Medulla oblongata (tissue), 1 donor: Measurements from ENCODE around the gene PEAR1.
A peak's percentile ranks its signal among the peaks of the same experiment; 100 is the strongest.

ENCODE experiments used
- DNase-seq: peaks from one replicate; pipeline ENCODE4 v3.0.0-alpha.2; 2015; ENCODE audit errors: extremely low spot score

The PEAR1 gene

DNA sequence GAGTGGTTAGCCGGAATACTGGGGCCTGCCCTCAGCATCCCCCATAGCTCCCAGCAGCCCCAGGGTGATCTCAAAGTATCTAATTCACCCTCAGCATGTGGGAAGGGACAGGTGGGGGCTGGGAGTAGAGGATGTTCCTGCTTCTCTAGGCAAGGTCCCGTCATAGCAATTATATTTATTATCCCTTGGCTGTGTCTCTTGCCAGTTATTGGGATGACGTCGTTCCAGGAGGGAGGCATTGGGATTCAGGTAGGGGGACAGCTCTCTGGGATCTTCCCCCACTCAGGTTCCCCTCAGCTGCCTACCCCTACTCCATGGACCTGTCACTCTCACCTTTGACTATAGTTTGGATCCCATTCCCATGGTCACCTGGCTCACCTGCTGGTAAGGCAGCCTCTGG is 11.9 kb upstream of the PEAR1 start:
- DNase-seq: no peak

DNA sequence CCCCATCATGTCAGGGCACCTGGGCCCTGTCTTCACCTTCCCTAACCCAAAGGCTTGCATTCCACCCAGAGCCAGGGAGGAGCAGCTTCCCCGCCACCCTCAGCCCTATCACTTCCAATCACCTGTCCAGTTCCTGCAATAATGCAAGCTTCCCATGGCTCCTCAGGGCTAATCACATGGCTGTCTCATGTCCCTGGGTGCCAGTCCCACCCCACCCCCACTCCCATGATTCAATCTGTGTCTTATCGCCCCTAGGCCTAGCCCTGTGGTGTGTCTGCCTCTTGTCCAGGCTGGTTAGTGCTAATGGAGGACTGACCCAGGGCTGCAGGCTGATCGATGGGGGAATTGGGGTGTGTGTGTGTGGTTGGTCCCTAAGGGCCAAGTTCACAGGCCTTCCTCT is 11.0 kb upstream of the PEAR1 start:
- no peak for DNase-seq

DNA sequence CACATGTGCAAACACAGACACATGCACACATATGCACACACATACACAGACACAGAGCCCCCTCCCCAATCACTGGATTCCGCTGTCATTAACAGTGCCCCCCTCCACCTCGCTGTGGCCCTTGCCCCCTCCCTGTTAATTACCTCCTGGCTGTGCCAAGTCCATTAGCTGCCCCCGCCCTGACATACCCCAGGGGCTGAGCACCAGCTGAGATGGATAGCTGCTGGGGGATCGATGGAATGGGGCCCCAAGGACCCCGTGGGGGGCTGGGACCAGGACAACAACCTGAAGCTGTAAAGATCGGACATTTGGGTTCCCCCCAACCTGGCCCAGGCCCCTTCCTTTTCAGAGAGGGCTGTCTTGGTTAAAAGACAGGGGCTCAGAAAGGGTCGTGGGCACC is 9.6 kb upstream of the PEAR1 start:
- no peak for DNase-seq

DNA sequence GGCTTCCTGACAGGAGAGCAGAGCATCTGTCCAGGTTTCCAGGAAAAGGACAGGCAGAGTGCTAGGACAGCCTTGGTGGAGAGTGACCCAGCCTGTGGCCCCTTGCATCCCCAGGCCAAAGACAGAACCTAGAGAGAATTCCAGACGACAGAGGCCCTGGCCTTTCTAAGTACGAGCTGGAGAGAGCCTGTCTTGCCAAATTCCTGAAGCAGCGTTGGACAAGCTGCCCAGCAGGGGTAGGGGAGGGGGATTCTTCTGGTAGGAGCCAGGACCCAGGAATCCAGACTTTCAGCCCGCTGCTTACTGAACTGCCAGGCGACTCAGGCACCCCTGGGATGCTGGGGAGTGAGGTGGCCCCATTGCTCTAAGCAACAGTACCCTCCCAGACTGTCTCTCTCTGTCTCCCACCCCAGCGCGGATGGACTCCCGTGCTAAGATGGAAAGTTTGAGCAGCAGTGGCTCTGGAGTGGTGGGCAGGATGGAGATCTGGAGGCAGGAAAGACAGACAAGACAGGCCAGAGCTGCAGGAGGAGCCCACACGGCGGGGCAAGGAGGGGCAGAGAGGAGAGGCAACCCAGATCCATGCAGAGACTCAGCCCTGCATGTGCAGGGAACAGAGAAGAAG is 8.8 kb upstream of the PEAR1 start:
- DNase-seq: no peak

DNA sequence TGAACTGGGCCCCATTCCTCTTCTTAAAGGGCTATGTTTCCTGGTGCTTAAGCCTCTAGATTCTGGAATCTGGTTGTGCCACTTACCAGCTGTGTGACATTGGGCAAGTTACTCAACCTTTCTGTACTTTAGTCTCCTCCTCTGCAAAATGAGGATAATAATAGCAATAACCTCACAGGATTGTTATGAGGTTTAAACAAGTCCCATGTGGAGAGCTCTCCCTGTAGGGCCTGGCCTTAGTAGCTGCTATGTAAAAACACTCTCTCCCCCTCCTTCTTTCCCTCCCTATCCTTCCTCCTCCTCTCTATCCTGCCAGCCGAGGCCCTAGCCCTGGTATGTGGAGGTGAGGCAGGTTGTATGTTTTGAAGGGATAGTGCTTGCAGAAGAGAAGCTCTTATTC is 8.2 kb upstream of the PEAR1 start:
- no peak for DNase-seq

DNA sequence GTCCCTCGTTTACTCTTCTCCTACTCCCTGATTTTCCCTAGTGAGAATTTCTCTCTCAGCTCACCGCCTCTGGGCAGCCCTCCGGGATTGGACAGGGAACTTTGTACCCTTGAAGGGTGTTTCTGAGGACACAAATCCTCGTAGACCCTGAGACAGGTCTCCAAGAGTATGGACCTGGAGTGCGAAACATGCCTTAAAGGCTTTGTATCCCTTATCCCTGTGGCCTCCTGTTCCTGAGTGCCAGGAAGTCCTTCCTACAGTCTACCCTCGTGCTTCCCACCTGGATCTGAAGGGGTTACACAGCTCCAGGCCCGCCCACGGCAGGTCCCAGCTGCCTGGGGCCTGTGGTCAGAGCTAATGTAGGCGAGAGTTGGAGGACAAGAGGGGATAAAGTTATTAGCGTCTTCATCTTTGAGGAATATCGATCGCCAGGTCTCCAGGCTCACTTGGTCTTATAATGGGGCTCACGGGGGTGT is 7.6 kb upstream of the PEAR1 start:
- no peak for DNase-seq

DNA sequence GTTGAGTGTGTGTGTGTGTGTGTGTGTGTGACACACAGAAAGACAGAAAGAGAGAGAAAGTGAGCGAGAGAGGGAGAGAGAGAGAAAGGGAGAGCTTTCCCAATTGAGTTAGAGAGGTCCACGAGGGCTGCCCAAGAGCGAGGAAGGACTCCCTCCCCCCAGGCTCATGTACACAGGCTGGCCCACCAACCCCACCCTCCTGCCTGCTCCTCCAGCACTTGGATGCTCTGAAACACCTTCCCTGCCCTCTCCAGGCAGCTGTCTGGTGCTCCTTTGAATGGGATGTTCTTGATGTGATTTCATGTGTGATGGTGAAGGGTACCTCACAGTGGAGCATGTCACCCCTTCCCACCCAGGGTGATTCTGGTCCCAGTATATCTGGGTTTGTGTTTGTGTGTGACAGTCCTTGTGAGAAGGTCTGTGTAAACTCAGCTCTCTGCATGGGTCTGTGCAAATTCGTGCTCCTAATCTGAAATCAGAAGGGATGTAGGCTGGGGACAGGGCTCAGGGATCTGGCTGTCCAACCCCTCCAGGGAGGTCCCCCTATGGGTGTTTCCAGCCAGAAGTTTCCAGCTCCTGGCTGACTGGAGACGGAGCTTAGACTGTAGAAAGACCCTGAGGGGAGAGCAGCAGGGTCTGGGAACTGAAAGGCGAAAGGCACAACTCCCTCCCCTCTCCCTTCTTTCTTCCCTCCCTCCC is 6.8 kb upstream of the PEAR1 start:
- DNase-seq: no peak

DNA sequence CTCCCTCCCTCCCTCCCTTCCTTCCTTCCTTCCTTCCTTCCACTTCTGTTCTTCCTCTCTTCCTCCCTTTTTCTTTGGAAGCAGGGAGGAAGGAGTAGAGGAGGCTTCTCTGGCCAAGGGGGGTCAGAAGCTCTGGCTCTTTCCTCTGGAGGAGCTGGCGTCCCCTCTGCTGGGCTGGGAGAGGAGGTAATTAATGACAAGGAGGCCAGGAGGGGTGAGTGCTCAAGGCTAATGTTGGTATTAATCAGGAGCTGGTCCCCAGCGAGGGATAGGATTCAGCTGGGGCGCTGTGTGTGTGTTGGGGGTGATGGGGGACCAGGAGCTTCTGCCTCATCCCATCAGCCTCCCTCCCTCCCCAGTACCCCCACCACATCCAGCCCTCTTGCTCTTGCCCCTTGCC is 6.2 kb upstream of the PEAR1 start:
- DNase-seq: no peak

DNA sequence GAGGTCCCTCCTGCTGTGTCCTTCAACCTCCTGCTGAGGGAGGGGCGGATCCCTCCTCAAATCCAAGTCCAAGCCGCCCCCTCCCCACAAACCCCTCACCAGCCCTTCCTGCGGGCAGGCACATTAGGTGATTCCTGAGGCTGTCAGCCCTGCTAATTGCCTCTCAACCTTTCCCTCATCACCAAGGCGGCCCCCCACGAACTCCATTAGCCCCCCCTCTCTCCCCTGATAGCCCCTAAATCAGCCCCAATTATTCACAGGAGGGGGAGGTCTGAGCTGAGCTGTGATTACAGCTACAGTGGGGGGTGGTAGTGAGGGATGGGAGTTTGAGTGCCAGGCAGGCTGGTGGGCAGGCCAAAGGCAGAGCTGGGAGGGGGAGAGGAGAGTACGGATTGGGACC is 5.8 kb upstream of the PEAR1 start:
- DNase-seq: no peak

DNA sequence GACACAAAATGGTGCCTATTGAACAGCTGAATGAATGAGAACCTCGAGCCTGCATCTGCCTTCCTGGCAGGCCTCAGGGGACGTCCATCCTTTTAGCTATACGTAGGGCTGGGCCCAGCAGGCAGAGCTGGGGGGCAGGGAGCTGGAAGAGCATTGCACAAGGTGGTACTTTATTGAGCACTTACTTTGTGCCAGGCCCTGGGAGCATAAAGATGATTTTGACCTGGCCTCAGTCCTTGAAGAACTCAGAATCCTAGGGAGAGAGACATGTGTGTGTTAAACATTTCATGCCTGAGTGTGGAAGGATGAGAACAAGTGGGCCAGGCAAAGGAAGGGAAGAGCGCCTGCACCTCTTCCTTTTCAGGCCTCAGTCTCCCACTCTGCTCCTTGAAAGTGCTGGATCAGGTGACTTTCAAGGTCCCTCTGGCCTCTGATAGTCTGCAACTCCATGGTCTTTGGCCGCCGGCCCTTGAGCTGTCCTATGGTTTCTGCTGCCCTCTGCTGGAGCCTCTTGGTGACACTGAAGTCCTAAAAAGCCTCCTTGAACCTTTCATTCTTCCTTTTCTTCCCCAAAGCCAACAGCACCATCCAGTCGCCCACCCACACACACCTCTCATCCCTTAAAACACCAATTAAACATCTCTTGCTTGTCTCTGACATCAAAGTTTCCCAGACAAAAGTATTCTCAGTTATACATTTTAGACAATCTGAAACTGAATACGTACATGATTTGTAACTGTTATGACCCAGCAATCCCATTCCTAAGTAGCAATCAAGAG is 3.5 kb upstream of the PEAR1 start:
- peak; percentile 91 for DNase-seq

DNA sequence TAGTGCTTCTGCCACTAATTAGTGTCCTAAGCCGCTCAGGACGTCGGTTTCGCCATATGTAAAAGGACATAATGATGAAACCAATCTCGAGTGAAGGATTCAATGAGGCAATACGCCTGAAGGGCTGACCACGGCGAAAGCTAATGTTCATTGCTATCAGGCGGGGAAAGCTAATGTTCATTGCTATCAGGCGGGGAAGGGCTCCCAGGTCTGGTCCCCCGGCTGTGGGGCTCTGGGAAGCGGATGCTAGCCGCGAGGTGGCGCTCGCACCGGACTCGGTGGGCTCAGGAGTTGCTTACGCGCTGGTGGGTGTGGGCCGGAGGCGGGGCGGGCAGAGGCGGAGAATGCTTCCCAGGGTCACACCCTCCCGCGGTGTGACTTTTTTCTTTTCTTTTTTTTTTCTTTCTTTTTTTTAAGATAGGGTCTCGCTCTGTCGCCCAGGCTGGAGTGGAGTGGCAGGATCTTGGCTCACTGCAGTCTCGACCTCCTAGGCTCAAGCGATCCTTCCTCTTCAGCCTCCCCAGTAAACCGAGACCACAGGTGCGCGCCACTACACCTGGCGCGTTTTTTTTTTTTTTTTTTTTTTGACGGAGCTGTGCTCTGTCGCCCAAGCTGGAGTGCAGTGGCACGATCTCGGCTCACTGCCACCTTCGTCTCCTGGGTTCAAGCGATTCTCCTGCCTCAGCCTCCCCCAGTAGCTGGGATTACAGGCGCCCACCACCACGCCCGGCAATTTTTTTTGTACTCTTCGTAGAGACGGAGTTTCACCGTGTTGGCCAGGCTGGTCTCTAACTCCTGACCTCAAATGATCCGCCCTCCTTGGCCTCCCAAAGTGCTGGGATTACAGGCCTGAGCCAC is 1.1 kb upstream of the PEAR1 start:
- DNase-seq: peak; percentile 79

DNA sequence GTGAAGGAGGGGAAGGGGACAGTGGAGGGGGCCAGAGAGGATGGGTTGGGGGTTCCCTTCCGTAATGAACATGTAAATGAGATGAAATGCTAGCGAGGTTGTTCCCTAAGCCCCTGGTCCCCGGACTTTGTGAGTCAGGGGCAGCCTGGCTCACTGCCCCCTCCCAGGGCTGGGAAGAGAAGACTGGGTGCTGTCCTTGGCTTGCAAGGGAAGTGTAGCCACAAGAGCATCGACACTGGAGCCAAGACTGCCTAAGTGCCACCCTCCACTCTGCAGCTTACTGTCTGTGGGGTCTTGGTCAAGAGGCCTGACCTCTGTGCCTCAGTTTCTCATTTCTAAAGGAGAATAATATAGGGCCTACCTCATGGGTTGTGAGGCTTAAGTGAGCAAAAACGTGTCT is 483 bp downstream of the PEAR1 start:
- no peak for DNase-seq

DNA sequence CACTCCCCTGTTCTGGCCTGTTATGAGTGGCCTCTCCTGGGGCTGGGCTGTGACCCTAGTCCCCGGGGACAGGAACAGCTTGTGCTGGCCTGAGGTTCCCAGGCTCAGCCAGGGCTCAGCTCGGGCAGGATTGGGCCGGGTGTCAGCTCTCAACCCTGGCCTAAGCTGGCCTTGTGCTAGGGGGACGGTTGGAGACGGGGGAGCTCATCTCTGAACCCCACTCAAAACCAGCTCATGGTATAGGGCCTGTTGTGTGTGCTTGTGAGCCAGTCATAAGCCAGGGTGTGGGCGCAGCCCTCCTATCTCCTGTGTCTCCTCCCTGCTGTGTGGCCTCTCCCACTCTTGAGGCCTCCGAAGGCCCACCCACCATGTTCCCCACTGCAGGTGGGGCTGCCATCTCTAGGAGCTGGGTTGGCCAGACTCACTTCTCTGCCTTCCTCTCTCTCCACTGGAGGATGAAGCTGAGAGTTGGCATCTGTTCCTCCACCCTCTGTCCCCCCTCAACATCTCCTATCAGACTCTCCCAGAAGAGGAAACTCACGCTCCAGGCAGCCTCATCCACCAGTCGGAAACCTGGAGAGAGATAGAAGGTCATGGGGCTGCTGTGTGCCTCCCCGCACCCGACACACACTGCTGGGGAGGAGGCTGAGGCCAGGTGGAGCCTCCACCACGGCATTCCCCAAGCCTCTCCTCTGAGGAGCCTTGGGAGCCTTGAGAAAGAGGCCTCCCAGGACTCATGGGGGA is 1.4 kb downstream of the PEAR1 start:
- no peak for DNase-seq

DNA sequence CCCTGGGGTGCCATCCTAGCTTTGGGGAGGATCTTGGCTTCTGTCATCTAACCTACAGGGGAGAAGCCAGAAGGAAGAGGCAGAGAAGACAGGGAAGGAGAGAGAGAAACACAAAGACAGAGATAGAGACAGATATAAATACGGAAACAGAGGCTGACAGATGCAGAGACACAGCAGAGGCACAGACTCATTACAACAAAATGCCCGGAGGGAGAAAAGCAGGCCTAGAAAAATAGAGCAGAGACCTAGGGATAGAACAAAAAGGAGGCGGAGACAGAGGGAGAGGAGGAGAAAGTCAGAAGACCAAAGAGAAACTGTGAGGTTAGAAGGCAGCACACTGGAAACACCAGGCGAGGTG is 1.9 kb downstream of the PEAR1 start:
- no peak for DNase-seq

DNA sequence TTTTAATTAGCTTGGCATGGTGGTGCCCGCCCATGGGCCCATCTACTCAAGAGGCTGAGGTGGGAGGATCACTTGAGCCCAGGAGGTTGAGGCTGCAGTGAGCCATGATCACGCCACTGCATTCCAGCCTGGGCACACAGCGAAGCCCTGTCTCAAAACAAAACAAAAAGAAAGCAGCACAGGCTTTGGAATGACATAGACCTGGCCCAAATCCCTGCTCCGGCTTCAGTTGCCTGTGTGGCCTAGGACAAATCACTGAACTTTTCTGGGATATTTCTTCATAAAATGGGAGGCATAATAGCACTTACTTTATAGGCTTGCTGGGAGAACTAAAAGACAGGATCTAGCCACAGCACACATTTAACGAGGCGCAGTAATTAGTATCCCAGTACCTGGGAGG is 2.4 kb downstream of the PEAR1 start:
- DNase-seq: no peak

DNA sequence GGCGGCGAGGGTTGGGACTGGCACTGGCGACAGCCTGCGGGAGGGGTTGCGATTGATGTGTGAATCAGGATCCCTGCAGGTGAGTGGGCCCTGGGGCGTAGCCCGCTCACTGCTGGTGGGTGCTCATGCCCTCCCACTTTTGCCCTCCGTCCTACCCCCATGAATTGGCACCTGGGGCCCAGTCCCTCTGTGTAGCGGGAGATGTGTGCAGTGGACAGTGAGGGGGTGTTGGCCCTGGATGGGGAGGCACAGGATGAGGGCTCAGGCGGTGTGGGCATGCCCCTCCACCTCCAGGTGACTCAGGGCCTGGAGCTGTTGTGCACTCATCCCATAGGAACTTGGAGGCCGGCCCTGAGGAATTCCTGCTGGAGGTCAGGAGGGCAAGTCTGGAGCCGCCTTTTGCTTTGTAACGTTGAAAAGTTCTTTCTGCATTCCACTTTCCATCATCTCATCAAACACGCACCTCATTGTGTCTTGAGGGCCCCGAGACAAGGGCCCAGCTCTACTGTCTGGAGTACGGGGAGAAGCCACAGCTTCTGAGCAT is 3.0 kb downstream of the PEAR1 start:
- no peak for DNase-seq

DNA sequence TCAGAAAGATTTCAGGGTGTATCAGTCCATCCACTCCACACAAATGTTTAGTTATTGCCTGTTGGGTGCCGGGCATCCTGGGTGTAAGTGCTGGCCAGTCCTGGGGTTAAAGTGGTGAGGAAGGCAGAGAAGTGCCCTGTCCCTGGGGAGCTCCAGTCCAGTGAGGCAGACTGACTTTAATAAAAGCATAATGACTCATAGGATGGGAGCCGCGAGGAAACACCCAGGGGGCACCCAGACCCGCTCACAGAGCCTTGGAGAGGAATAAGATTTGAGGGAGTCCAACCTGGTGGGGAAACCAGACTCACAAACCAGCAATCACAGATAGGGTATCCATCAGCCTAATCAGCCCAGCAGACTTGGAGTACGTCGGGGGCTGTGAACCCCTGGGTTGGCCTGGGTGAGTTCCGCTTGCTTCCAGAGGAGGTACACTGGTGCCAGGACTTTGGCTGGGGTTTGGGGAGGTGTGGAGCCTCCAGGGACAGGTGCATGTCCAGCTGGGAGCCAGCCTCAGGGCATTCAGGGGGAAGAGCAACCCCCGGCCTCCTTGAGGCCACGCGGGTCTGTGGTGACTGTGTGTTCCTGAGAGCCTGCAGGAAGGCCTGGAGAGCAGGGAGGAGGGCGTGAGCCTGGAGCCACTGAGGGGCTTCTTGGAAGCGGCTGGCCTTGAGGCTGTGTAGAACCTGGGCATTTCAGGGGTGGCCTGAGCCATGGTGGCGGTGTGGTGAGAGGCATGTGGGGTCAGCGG is 3.7 kb downstream of the PEAR1 start:
- DNase-seq: no peak

DNA sequence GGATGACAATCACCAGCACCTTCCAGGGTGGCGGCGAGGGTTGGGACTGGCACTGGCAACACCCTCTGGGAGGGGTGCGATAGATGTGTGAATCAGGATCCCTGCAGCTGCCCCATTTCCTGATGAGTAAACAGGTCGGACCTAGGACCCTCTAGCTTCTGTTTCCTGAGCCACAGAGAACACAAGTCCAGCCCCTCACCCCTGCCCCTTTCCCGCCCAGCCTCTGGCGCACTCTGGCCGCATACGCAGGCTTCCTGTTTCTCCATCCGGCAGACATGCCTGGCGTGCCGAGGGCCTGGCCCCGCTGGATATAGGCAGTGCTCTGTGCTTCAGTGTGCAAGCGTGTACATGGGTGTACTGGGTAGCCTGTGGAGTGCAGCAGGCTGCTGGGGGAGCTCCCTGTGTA is 4.6 kb downstream of the PEAR1 start:
- DNase-seq: no peak

DNA sequence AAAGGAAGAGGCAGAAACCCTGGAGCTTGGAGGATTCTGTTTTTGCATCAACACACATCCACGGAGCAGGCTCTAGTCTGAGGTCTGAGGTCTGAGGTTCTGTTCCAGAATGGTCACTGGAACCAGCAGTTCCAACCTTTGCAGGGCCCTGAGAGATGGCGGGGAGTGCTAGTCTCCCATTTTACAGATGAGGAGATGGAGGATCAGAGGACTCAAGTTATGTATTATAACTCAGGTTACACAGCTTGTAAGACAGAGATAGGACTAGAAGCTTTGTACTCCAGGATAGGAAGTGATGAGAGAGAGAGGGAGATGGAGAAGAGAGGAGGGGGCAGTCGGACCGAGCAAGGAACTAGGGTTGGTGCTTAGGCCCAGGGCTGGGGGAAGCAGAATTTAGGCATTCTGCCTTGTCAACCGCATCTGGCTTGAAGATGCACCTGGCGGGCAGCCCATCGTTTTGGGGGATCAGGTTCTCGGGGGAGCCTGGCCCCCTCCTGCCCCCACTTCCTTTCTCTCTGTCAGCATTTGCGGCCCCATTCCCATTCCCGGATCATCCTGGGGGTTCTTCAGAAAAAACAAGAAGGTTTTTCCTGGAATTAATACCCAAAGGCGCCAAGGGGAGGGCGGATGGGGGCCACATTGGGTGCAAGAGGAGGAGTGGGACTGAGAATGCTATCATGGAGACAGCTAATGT is 5.6 kb downstream of the PEAR1 start:
- DNase-seq: no peak
